ENCODE measurements around the gene VPS35L.

Gene VPS35L

DNA sequence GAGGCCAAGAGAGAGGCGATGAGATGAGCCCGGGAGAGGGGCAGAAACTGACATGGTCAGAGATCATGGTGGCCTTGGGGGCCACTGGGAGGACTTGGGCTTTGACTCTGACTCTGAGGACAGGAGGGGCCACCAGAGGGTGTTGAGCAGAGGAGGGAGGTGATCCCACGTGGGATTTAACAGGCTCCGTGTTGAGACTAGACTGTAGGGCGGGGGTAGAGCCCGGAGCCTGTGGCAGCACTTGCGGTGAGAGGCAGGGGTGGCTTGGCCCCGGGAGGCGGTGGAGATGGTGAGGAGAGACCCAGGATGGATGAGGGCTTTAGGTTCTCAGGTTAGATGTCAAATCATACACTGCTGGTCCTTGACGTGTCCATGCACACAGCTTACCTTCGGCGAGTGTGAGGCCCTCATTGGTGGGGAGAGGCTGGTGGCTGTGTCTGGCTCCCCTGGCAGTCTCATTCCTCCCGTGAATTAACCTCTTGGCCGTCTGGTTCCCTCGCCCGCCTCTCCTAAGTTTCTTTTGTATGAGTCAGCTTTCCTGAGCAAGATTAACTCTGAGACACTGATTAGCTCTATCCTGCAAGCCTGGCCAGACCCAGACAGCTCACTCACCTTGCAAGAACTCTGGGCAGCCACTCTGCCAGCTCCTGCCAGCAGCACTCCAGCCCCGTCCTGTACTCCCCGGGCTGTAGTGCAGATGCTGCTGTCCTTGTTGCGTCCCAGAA lies 39.7 kb downstream of the VPS35L start:
- DNase-seq, result no peak

DNA sequence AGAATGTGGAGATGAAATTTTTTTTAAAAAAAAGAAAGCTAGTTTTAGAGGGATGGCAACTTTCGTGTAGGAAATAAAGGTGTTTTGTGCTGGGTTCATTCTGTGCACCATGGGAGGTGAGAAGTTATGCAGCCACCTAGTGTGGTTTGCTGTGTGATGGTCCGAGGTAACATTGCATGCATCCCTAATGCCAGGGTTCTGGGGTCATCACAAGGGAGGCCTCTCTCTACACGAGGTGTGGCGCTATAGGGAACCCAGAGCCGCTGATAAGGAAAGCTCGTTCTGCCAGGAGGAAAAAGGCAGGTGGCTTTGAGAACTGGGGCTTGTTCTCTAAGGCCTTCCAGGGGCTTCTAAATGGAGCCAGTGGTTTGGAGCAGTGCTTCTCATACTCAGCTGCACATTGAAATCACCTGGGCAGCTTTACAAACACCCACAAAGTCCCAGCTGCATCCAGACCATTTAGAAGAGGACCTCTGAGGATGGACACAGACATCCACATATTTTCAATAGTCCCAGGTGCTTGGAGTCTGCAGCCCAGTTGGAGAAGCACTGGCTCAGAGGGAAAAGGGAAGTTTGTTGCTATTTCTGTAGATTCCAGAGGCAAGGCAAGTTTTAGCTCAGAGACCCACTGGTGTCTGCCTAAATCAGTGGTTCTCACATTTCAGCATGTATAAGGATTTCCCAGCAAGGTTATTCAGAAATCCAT lies 43.5 kb downstream of the VPS35L start:
- no peak for DNase-seq

DNA sequence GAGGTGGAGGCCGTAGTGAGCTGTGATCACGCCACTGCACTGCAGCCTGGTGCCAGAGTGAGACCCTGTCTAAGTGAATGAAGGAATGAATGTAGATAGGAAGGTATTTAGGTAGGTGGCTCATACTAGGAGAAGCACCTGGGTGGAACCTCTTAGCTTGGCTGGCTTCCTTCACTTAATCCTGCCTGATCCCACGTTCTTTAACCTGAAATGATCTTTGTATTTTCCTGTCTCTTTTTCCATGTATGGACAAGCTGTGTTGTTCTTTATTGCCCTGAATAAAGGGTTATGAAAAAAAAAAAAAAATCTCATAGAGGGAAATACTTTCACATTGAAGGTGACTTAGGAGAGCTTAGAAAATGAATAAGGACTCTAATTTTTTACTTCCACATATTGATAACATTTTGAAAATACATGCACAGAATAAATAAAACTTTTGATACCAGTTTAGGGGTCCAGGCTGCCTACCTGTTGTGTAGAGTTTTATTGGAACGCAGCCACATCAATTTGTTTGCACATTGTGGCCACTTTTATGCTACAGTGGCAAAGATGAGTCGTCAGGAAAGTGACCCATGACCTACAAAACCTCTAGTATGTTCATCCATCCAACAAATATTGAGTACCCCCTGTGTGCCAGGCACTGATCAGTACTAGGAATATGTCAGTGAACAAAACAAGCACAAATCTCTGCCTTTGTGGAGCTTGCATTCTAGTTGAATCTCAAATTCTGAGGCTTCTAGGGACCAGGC lies 44.6 kb downstream of the VPS35L start:
- no peak for DNase-seq

DNA sequence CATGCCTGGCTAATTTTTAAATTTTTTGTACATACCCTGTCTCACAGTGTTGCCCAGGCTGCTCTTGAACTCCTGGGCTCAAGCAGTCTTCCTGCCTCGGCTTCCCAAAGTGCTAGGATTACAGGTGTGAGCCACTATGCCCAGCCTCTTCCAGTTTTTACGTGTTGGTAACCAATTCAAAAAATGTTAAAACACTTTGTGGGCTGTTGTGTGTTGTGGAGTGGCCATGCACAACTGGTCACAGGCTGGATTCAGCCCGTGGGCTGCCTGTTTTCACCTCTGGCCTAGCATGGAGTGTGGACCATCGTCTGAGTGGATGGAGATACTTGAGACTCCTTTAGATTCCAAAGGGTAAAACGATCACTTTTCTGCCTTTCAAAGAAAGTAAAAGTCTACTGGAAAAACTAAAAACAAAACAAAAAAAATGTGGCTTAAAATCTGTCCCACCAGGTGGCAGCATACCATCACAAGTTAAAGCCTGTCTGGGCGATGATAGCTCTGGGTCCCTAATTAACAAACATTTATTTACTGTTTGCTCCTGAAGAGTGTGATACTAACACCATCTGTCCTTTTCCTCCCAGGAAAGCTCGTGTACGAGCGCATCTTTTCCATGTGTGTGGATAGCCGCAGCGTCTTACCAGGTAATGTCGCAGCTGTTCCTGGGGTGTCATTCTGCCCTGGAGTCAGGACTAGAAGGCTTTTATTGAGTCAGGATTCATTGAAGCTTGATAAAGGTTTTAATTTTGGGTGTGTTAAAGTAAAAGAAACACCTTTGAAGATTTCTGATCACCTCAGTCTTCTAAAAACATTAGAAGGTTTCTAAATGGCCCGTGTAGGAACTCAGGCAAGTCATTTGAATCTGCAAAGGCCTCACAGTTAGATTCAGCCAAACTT lies 45.8 kb downstream of the VPS35L start:
- peak; percentile 21 for DNase-seq

DNA sequence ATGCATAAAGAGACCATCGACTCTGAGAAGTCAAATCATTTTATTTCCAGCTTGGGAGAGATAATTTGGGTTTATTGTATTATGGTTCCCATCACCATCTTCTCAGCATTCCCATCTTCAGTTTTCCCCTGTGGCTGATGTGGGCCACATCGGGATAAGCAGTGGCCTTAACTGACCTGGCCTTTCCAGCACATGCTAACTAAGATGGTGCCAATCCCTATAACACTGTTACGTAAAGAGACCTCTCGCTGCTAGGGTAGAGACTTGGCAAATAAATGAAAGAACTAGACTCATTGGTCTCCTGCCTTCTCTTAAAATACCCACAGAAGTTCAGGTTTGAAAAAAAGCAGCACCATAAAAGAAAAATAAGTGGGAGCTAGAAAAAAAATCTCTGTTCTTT lies 49.4 kb downstream of the VPS35L start:
- no peak for DNase-seq

DNA sequence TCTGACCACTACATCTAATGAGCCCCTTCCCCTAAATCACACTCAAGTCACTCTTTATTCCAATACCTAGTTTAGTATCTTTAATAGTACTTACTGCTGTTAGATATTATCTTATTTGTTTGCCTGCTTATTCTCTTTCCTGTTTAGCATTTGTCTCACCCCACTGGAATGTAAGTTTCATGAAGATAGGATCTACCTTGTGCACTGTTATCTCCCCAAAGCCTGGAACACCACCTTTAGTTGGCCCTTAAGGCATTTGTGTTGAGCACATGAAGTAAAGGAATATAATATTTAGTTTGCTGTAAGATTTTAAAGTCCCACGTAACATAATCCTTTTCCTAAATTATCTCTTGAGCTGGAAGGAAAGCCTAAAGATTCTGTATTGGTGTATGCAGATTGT lies 50.2 kb downstream of the VPS35L start:
- DNase-seq, result no peak

DNA sequence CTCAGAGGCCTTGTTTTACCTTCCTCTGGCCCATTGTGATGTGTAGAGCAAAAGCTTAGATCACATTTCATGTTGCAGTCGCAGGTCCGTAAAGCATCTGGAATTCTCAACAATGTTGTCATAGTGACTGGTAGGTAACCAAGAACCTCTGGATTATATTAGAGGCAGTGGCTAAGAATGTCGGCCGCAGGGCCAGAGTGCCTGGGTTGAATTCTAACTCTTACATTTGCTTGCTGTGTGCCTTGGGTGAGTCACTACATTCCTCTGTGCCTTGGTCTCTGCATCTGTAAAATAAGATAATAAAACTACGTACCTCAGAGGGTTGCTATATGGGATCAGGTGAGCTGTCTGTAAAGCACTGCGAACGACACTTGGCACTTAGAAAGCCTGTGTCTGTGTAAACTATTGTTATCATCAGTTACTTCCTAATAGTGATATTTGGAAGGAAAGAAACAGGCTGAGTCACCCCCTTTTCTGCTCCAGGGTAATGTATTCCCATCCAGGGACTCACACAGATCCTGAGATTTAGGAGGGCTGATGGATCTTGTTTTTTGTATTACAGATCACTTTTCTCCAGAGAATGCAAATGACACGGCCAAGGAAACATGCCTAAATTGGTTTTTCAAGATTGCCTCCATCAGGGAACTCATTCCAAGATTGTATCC lies 52.2 kb downstream of the VPS35L start:
- DNase-seq, result no peak

DNA sequence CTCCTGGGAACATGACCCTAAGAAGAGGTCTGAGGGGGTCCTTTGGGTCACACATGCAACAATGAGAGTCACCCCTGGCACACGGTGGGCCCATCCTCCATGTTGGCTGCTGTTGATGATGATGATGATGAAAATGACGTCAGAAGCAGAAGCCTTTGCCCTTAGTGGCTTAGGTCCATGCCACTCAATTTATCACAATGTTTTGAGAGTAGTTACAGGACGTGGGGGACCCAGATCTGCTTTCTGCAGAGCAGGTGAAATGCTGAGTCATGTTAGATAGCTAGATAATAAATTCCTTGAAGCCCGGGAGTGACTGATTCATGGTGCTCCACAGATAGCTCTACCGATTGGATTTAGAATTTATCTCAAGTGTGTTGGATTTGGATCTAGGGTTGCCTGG lies 53.9 kb downstream of the VPS35L start:
- no peak for DNase-seq

DNA sequence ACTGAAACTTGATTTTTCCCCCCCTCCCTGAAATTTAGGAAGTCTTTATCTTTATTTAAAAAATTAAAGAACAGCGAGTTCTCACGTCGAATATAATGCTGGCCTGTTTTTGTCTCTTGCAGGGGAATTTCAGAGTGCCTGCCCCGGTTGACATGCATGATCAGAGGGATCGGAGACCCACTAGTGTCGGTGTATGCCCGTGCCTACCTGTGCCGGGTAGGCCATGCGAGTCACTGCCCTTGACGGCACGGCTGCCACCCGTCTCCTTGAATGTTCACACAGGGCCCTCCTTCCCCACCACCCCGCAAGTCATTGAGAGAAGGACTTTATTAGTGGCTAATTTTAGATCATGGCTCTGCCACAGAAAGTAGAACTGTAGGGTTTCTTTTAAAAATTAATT lies 54.7 kb downstream of the VPS35L start:
- no peak for DNase-seq

DNA sequence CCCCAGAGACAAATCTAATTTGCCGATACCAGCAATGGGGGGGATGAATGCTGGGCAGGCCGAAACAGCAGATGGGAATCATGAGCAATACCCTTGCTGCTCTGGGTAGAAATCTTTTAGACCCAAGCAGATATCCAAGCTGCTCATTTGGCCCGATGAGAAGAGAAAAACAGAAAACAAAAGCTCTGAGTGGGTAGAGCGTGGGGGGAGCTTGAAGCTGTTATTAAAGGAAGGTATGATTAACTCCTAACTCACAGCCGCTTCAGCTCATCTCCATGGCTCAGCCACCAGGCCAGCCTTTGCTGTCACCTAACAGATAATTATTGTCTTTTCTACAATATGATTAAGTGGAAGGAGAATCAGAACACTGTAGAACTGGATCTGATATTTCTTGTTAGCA lies 58.3 kb downstream of the VPS35L start:
- no peak for DNase-seq

DNA sequence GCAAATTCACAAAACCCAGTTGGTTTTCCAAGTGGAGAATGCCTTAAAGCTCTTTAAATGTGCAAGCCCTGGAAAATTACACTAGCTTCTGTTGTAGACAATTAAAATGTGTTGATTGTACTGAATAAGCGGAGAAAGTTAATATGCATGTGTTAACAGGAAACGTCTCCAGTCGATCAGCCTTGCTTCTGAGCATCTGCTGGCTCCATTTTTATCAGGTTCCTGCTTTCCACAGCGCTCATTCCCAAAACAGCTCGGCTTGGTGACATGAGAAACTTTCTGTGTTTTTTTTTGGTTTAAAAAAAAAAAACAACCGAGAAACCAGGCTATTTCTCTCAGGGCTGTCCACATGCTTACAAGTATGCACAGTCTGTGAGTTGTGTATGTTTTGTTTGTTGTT lies 60.7 kb downstream of the VPS35L start:
- DNase-seq, result no peak

DNA sequence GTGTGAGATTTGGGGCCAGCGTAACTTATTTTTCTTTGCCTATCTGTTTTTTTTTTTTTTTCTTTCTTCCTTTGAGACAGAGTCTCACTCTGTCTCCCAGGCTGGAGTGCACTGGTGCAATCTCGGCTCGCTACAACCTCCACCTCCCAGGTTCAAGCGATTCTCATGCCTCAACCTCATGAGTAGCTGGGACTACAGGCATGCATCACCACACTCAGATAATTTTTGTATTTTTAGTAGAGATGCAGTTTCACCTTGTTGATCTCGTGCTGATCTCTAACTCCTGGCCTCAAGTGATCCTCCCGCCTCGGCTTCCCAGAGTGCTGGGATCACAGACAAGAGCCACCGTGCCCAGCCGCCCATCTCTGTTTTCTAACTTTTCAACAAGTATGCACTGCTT lies 63.4 kb downstream of the VPS35L start:
- DNase-seq, result no peak

DNA sequence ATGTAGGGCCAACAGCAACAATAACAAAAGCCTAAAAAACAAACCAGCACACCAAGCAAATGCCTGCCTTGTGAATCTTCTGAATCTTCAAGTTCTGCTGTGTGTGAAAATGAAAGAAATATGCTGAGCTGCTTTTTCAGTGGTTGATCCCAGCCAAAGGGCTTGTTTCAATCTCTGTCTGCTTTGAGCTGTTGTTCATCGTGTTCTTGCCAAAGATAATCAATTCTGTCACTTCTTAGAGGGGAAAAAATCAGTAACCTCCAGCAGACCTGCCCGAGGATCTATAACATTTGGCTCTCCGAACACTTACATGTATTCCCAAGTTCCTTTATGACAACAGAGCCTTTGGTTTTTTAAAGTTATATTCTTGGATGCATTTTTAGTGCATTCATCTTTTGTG lies 65.9 kb downstream of the VPS35L start:
- DNase-seq, result no peak

DNA sequence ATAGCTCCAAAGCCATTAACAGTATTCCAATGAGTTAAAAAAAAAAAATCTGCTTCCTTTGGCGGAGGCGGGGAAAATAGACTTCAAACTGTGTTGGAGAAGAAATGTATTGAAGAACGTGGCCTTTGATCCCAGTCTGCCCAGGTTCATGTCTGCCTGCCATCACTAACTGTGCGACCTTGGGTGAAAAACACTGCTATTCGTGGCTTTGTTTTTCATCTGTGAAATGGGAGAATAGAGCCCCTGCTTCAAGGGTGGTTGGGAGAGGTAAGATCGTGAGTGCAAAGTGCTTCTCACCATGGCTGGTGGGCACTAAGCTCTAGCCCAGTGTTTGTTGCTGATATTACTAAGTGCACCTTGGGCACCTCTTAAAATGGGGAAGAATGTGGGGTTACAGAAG lies 69.5 kb downstream of the VPS35L start:
- no peak for DNase-seq

DNA sequence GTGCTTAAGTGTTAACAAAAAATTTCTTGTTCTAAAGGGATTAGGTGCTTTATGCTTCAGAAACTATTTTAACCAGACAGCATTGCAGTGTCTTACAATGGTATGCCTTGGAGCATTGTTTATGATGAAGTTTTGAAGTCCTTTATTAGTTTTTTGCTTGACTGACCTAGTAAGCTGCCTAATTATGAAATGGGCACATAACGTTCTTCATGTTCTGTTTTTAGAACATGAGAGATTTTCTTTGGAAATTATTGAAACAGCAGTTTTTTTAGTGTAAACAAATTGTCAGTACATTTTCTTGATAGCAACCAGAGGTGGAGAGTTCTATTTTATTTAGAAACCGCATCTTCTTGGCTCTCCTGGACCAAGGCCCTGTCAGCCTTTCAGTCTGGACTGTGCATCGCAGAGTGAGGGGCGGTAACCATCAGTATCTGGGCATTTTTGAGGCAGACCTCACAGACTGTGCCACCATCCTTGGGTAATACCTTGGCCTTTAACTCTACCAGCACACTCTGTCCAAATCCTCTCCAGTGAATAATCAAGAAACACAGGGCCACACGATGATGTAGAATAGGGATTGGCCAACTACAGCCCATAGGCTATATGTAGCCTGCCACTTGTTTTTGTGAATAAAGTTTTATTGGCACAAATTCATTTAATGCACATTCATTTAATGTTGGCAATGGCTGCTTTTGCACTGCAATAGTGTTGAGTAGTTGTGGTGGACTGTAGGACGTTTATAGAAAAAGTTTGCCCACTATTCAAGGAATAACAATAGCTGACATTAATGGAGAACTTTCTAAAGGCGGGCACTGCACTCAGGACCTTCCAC lies 81.1 kb downstream of the VPS35L start:
- DNase-seq, result no peak

DNA sequence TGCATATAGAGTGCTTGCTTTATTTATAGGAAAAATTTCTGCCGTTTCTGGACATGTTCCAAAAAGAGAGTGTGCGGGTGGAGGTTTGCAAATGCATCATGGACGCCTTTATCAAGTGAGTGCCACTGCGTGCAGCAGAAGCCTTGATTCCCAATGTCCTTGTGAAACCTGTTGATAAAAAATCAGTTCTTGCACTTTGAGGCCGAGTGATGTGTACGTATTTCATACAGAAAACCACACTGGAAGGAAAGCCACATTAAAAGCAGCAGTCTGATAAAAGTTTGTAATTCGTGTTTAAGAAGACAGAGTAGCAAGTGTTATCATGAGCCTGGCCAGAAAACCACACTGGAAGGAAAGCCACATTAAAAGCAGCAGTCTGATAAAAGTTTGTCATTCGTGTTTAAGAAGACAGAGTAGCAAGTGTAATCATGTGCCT lies 84.5 kb downstream of the VPS35L start:
- no peak for DNase-seq

DNA sequence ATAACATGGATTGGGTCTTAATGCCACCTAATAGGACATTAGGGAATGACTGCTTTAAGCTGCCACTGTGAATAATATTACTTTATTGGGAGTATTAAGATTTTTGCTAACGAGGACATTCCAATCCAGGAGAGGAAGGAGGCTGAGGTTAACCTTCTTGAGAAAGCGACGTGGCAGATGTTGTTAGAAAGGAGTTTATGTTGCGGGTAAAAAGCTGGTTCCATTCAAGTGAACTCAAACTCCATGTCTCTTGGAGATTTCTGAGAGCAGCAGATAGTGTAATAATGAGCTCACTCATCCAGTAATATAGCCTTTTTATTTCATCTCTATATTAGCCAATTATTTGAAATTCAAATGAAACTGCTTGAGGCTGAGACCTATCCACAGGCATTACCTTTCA lies 87.0 kb downstream of the VPS35L start:
- no peak for DNase-seq

DNA sequence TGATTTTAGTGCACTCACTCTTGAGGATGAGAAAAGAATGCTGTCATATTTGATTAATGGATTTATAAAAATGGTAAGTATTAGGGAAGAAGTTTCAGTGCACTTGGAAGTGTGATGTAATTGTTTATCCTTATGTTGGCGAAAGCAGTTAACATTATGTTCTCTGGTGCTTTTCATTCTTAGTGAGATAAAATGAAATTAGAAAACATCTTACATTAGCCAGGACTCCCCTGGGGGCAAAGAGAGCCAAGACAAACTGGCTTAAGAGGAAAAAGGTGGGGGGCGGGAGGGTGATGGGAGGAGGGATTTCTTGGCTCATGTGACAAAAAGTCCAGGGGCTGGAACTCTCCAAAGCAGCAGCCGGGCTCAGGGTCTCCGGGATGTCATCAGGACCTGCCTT lies 89.4 kb downstream of the VPS35L start:
- no peak for DNase-seq

DNA sequence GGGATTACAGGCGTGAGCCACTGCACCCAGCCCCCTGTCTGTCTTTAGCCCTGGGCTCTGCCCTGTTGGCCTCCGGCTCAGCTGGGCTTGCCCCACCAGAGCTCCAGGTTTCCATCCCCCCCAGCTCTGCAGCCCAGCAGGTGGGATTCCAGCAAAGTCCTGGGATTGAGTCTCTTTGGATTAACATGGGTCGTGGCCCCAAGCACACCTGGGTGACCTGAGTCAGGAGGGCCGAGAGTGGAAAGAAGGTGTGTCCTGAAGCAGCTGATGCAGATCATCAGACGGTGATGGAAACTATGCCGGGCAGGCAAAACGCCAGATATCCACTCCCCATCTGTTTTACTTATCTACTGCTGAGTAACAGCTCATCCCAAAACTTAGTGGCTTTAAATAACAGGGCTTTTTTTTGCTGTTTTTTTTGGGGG lies 90.1 kb downstream of the VPS35L start:
- DNase-seq, result no peak

DNA sequence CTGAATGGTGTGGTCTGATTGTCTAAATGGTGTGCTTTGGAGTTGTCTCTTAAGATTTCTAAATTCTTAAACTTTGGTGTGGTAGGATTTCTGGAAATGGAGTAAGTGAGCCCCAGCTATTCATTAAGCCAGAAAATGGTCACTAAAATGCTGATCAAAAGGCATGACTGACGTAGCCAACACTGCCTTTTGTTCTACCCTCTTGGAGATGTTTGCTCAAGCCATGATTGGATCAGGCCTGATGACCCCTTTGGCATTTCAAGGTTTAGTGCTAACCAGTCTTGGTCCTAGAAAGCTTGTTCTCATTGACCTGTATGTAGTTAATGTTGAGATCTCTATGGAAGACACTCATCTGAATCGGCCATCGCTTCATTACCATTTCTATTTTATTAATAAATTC lies 94.5 kb downstream of the VPS35L start:
- DNase-seq, result no peak

DNA sequence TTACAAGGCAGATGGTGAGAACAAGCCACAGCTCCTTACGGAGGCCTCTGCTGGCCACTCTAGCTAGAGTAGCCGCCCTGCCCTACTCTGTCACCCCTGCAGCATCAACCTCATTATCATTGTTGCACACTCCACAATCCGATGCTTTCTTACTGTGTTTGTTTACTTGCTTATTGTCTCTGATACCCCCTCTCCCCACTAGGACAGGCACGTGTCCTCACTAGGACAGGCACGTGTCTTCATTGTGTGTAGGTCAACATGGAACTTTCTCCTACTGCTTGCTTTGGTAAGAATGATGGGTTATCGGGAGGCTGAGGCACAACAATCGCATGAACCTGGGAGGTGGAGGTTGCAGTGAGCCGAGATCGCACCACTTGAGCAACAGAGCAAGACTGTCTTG lies 98.6 kb downstream of the VPS35L start:
- no peak for DNase-seq
